PC-3 (cell line): Measurements from ENCODE around the gene ELL2.

ENCODE experiments used
- CTCF ChIP-seq: fragments of 300-600 bp; sonication (generic); conservative IDR thresholded peaks from 2 replicates; pipeline ENCODE4 v1.5.1; 2017; ENCODE audit warnings: antibody characterized with exemption, low read depth, mild to moderate bottlenecking, low read length
- EZH2 ChIP-seq: fragments of 300-600 bp; sonication (generic); IDR thresholded peaks from one replicate; pipeline ENCODE4 v1.6.1; 2017; ENCODE audit warnings: antibody characterized with exemption, mild to moderate bottlenecking, low read length; ENCODE audit not compliant: unreplicated experiment
- EZH2phosphoT487 ChIP-seq: fragments of 300-600 bp; sonication (generic); IDR thresholded peaks from 2 replicates; pipeline ENCODE4 v1.6.1; 2018; ENCODE audit warnings: mild to moderate bottlenecking, antibody characterized with exemption, low read length, borderline replicate concordance

GRCh38 chr5:96001262-96001661 is 39.6 kb upstream of the ELL2 start:
- TF ChIP-seq CTCF (no peak), EZH2phosphoT487 (no peak), EZH2 (no peak)
